Measurements from ENCODE around the gene LRGUK.

The LRGUK gene

DNA sequence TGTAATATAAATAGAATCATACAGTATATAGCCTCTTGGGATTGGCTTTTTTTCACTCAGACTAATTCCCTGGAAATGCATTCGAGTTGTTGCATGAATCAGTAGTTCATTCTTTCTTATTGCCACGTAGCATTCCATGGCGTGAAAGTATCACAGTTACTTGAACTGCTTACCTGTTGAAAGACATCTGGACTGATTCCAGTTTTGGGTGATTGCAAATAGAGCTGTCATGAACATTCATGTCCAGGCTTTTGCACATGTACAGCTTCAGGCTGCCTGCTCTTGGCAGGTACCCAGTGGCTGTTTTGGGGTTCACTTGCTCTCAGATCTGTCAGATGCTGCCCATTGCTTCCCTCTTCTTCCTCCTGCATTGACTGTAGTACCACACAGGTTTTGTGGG, 54.9 kb downstream of the LRGUK start:
- no peak for DNase-seq (ENCODE audit: low read depth in 1 of 2, low spot score in 1 of 2)

DNA sequence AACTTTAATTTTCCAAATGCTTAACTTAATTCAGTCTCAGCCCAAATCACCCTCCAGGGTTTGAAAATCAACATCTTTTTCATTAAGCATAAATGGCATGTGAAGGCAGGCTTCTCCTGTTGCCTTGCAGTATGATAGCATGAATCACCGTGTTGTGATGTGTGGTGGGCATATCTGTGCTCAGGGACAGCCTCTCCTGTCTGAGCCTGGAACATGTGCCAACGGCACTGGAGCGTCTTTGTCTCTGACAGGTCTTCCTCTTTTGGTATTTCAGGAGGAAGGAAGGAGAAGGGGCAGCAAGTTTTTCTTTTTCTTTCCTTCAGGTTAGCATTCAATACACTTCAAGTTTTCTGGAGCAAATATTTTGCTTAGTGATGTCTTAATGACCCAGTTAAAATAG, 57.6 kb downstream of the LRGUK start:
- DNase-seq (ENCODE audit: low read depth in 1 of 2, low spot score in 1 of 2), result no peak

GRCh38 chr7:134186027-134186426, 58.9 kb downstream of the LRGUK start:
- DNase-seq (ENCODE audit: low read depth in 1 of 2, low spot score in 1 of 2), result no peak

DNA sequence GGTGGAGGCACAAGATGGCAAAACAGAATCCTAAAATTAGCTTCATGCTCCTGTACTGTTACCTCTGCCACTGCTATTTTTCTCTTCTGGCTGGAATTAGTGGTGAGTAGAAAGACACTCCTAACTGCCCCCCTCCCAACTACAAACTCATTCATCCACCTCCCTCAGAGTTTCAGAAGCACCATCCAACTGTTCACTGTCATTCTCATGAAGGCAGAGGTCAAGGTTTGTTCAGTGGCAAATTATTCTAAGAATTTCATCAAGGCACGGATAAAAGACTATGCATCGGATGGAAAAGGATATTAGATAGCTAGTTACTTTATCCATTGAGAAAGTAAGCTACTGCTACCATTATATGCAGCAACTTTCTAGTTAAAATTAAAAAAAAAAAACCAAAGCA, 59.7 kb downstream of the LRGUK start:
- DNase-seq (ENCODE audit: low read depth in 1 of 2, low spot score in 1 of 2), result no peak

GRCh38 chr7:134187893-134188292, 60.8 kb downstream of the LRGUK start:
- DNase-seq (ENCODE audit: low read depth in 1 of 2, low spot score in 1 of 2), result no peak

GRCh38 chr7:134188311-134188710, 61.2 kb downstream of the LRGUK start:
- no peak for DNase-seq (ENCODE audit: low read depth in 1 of 2, low spot score in 1 of 2)

DNA sequence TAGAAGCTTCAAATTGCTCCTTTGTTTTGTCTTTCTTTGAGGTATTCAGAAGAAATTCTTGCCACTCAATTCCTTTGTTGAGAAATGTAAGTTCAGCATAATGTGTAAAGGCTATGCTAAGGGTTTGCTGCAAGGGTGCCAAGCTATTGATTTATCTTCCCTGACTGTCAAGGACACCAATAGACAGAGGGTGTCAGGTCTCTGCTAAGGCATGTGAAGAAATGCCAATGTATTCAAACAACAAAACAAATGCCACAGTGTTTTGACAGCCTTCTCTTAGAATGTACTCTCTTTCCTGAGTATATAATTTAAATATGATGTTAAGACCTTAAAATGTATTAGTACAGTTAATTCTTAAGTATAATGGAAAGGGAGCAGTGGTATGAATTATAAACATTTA, 62.4 kb downstream of the LRGUK start:
- DNase-seq (ENCODE audit: low read depth in 1 of 2, low spot score in 1 of 2), result no peak

DNA sequence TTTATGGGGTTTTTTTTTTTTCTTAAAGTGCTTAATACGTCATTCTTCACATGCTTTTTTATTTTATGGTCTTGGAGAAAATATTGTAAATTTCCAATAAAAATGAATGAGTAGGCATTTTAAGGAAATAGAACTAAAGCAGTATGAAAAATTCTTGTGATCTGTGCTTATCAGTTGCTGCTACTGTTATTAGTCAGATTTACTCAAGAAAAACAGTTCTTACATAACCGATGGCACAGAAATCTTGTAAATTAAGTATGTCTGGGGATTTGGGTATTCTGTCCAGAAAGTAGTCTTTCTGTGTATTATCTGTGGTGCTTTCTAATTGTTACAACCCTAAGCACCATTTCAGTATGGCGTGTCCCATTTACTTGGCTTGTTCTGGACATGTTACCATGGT, 64.7 kb downstream of the LRGUK start:
- DNase-seq (ENCODE audit: low read depth in 1 of 2, low spot score in 1 of 2), result no peak

DNA sequence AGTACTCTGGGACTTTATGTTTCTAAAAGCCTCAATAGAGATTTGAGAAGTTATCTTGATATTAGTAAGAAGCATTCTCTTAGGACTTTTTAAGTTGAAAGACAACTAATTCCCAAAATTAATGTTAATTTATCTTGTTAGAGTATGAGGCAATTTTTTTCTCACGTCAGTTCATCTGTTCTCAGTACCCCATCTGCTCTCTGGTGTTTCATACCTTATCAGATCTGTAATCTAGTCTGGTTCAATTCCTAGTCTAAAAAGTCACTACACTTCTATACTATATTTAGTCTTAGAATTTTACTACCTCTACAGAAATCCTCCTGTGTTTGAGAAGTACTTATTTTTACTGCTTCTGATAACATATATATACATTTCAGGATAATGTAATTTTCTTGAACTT, 66.1 kb downstream of the LRGUK start:
- DNase-seq (ENCODE audit: low read depth in 1 of 2, low spot score in 1 of 2), result no peak

DNA sequence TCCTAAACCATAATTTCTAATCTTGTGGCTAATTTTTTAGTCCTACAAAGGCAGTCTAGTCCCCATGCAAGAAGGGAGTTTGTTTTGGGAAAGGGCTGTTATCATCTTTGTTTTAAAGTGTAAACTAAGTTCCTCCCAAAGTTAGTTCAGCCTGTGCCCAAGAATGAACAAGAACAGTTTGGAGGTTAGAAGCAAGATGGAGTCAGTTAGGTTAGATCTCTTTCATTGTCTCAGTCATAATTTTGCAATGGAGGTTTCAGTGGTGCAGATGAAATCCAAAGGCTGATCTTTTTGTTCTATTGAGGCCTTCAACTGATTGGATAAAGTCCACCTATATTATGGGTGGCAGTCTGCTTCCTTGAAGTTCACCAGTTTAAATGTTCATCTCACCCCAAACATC, 68.1 kb downstream of the LRGUK start:
- no peak for DNase-seq (ENCODE audit: low read depth in 1 of 2, low spot score in 1 of 2)

- no peak for DNase-seq (ENCODE audit: low read depth in 1 of 2, low spot score in 1 of 2)
These were observed 69.3 kb downstream of the LRGUK start for GRCh38 chr7:134196439-134196838.

DNA sequence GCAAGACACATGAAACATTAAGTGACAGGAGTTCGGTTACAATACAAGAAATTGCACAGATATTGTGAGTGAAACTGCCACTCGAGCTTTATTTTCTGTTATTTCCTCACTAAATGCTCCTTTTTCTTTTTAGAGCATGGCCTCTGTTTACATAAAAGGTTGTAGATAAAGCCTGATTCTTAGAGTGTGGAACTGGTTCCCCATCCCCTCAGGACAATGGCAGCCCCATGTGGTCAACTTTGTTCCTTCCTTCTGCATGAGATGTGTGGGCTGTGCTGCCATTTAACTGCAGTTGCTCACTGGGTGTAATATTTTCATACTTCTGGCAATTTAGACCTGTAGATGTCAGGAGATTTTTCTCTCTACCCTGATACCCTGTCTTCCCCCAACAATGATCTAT, 70.2 kb downstream of the LRGUK start:
- DNase-seq (ENCODE audit: low read depth in 1 of 2, low spot score in 1 of 2), result no peak

DNA sequence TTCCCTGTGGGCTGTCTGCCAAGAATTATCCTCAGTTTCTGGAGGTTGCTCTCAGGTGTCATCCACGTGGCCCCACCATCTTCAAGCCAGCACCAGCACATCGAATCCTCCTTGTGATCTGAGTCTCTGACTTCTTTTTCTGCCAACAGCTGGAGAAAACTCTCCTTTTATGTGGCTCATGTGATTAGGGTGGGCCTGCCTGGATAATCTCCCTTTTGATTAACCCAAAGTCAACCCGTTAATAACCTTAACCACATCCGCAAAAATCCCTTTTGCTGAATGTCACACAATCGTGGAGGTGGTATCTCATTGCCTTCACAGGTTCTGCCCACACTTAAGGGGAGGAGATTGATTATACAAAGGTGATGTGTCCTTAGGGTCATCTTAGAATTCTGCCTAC, 73.8 kb downstream of the LRGUK start:
- no peak for DNase-seq (ENCODE audit: low read depth in 1 of 2, low spot score in 1 of 2)

DNA sequence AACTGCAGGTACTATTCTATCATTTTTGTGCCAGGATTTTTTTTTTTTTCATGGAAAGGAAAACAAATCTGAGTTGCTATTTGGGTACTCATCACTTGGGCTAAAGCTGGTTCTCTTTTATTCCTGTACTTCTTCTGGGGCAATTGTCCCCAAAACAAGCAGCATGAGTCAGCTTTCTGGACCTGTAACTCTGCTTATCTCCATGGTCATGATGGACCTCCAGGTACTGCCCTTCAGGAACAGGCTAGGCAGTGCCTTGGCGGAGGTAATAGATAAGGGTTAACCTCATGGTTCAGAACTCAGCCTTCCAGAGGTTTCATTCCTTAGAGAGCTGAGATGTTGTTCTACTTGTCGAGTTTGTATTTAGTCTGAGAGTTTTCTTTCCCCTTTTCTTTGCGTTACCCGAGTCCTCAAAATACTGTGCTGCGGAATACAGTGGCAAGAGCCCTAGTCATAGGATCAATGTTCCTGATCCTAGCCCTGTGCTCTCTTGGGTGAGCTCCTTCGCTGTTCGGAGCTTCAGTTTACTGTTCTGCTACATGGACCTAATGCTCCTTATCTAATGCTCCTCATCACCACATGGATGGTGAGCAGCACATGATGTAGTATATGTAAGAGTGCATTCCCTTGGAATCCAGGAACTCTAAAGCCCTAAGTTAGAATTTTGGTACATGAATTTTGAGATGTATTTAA, 74.6 kb downstream of the LRGUK start:
- DNase-seq (ENCODE audit: low read depth in 1 of 2, low spot score in 1 of 2), result no peak

DNA sequence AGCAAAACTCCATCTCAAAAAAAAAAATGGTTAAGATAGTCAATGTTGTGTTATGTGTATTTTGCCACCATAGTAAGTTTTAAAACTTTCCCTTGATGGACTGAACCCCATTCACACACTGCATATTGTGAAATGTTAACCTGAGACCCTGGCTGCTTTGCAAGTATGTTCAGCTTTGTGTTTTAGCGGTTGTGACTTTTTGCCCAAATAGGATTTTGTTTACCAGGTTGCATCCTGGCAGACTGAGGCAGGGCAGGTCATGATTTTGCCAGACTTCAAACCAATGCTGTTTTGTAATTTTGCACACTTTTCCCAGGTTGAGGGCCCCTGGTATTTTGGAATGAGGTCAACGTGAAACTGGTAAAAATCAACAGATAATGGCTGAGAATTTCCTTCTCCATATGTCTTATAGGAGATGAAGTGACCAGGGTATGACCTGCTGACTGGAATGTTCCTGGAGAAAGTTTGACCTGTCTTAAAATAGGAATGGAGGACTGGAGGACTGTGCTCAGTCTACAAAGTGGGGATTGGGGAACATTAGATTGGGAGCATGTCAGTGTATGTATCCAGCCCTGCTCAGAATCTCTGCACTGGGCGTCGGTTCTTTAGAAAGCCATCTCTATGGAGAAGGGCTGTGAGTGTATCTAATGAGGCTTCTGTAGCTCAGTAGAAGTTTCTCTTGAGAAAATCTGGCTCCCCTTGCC, 76.2 kb downstream of the LRGUK start:
- no peak for DNase-seq (ENCODE audit: low read depth in 1 of 2, low spot score in 1 of 2)

GRCh38 chr7:134209322-134210015, 82.3 kb downstream of the LRGUK start:
- no peak for DNase-seq (ENCODE audit: low read depth in 1 of 2, low spot score in 1 of 2)

DNA sequence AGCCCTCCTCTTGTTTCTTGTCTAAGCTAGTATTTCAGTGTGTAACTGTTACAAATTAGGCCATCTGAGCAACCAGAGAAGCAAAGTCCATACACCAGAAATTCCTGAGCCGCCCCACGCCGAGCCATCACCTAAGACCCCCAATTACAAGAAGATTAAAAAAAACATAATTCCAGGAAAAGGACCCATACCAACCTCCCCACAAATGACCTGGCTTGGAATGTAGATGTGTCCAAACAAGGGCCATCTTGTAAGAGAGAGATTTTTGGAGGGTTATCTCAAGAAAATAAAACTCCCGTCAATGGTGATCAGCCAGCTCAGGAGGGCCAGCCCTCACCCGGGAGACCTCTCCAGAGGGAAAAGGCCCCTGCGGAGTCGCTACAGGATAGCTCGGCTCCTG, 83.1 kb downstream of the LRGUK start:
- DNase-seq (ENCODE audit: low read depth in 1 of 2, low spot score in 1 of 2), result no peak

GRCh38 chr7:134210976-134211663, 84.0 kb downstream of the LRGUK start:
- no peak for DNase-seq (ENCODE audit: low read depth in 1 of 2, low spot score in 1 of 2)

DNA sequence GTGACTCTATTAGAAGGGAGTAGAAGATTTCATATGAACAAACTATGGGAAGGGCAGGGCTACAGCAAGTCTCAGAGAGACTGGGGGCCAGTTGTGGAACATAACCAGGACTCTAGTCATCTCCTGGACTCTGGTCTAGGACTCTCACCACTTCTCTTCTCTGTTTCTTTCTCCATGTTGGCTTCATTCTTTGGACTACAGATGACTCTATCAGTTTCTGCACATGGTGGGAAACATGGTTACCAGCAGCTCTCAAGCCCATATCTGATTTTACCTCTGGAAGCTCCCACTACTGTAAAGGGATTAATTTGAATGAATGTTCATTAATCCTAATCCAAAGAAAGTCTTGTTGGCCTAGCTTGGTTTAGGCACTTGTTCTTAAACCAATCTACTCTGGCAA, 84.7 kb downstream of the LRGUK start:
- DNase-seq (ENCODE audit: low read depth in 1 of 2, low spot score in 1 of 2), result no peak

DNA sequence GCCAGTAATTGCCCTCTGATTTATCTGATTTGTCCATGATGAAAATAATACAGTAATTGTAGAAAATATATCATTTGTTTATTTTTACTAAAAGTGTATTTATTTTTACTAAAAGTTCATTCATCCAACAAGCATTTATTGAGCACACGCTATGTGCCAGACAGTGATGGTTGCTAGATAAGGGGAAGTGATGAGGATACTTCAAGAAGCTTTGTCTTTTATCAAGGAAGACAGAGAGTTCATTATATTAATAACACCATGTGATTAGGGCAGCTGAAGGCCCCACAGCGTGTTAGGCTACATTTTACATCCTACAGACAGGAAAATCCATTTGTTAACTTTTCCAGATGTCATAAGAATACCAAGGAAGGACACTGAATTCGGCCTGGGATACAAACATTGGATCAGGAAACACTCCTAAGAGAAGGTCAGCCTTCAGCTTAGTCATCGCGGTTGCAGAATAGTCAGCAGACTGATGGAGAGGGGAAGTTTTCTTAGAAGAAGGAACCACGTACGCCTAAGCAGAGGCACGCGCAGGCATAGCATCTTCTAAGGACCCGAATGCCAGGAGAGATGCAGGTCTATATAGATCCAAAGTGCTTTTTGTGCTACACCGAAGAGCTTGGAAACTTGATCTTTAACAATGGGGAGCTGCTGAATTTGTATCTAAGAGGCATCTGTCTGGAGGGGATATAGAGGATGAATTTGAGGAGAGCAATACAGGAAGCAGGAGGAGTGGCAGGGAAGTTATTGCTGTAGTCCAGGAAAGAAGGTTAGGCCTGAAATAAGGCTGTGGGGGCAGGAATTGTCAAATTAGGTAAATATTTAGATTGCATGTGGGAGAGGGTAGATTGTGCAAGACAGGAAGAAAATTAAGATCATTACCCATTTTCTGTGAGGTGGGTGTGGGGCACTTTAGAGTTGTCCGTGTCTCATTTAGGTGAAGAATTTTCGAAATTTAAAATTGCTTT, 85.7 kb downstream of the LRGUK start:
- no peak for DNase-seq (ENCODE audit: low read depth in 1 of 2, low spot score in 1 of 2)

- no peak for DNase-seq (ENCODE audit: low read depth in 1 of 2, low spot score in 1 of 2)
These were observed 93.1 kb downstream of the LRGUK start for GRCh38 chr7:134220236-134220635.
